ENCODE measurements around the gene FEM1B. TPM values are rescaled to one million over a fixed set of nuclear protein-coding genes. Genes with fewer than 3 reads are reported as not detected.

Gene FEM1B
- total RNA-seq, 2 experiments from 2014 or later = 35.5 to 37.3 TPM

DNA sequence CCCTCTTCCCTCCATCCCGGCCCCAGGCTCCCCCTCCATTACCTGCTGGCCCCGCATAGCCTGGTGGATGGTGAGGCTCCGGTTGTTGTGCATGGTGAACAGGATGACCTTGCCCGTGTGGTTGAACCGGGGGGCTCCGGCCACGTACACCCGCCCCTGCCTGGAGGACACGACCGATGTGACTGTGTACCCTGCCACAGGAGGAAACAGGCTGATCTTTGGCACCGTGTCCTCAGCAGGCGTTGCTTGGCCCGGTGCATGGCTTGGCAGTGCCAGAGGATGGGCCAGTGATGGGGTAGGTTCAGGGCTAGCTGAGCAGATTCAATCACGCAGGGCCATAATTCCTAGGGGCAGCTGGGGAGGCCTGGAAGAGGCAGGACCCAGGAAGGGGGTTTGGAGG is 58.1 kb downstream of the FEM1B start:
- CTCF ChIA-PET (ENCODE audit: unreplicated experiment) = no interaction called here
- no peak overlapping the region for H2AFZ ChIP-seq (ENCODE audit: low read length)
- no peak overlapping the region for H3K4me2 ChIP-seq (ENCODE audit: low read length)
- H4K20me1 ChIP-seq (ENCODE audit: insufficient read depth, low read length) = no peaks in the 10 kb centered on the region
- no peak overlapping the region for H3K27ac ChIP-seq (ENCODE audit: low read depth, low read length, poor library complexity, severe bottlenecking)
- no peak for TF ChIP-seq EZH2phosphoT487 (IDR thresholded peaks at IDR 0.05; ENCODE audit: borderline replicate concordance, low read depth, low read length)
- TF ChIP-seq, protein P1, sequence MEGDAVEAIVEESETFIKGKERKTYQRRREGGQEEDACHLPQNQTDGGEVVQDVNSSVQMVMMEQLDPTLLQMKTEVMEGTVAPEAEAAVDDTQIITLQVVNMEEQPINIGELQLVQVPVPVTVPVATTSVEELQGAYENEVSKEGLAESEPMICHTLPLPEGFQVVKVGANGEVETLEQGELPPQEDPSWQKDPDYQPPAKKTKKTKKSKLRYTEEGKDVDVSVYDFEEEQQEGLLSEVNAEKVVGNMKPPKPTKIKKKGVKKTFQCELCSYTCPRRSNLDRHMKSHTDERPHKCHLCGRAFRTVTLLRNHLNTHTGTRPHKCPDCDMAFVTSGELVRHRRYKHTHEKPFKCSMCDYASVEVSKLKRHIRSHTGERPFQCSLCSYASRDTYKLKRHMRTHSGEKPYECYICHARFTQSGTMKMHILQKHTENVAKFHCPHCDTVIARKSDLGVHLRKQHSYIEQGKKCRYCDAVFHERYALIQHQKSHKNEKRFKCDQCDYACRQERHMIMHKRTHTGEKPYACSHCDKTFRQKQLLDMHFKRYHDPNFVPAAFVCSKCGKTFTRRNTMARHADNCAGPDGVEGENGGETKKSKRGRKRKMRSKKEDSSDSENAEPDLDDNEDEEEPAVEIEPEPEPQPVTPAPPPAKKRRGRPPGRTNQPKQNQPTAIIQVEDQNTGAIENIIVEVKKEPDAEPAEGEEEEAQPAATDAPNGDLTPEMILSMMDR (conservative IDR thresholded peaks at IDR 0.05; ENCODE audit: low read length) = no peak
- intact Hi-C loops (cut with micrococcal nuclease; ENCODE audit: unreplicated experiment) = no loop called here
- POLR2A ChIA-PET = no interaction called here
- H3K4me3 ChIP-seq (ENCODE audit: low read depth, low read length, poor library complexity, severe bottlenecking) = no peak overlapping the region
- no peaks in the 10 kb centered on the region for H3K4me1 ChIP-seq (ENCODE audit: insufficient read depth, low read length, poor library complexity, severe bottlenecking)
- no peaks in the 10 kb centered on the region for H3K9me2 ChIP-seq (ENCODE audit: insufficient read depth, low read length)
- BruUV-seq (replicated peaks) = no TSS peak
- no peaks in the 10 kb centered on the region for H3K79me2 ChIP-seq (ENCODE audit: insufficient read depth, low read depth, low read length)
- H3K36me3 ChIP-seq (ENCODE audit: insufficient read depth, low read length) = no peaks in the 10 kb centered on the region
- no peak for DNase-seq (ENCODE audit: low spot score)
- no peaks in the 10 kb centered on the region for H3K9me3 ChIP-seq (ENCODE audit: low read length)

DNA sequence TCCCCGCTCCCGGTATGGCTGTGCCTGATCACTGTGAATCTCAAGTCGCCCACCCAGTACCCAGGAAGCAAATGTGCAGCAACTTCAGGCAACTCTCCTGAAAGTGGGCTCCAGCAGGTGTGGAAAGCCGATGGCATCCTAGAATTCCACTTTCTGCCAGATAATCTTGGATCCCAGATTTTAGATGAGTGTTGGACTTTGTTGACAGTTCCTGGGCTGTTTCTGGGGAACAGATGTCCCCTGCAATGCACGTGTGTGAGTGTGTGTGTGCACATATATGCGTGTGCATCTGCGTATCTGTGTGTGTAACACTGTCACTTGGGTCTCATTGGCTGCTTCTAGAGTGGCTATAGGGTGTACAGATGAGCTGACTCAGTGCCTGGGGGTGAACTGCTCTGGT is 59.0 kb downstream of the FEM1B start:
- H2AFZ ChIP-seq (ENCODE audit: low read length) = no peak overlapping the region
- POLR2A ChIA-PET = no interaction called here
- DNase-seq (ENCODE audit: low spot score) = no peak
- H4K20me1 ChIP-seq (ENCODE audit: insufficient read depth, low read length) = no peaks in the 10 kb centered on the region
- intact Hi-C loops (cut with micrococcal nuclease; ENCODE audit: unreplicated experiment) = no loop called here
- no peak overlapping the region for H3K4me2 ChIP-seq (ENCODE audit: low read length)
- no TSS peak for BruUV-seq (replicated peaks)
- H3K79me2 ChIP-seq (ENCODE audit: insufficient read depth, low read depth, low read length) = no peaks in the 10 kb centered on the region
- TF ChIP-seq EZH2phosphoT487 (IDR thresholded peaks at IDR 0.05; ENCODE audit: borderline replicate concordance, low read depth, low read length) = no peak
- TF ChIP-seq, protein P1 (conservative IDR thresholded peaks at IDR 0.05; ENCODE audit: low read length) = no peak
- H3K9me2 ChIP-seq (ENCODE audit: insufficient read depth, low read length) = no peaks in the 10 kb centered on the region
- no peaks in the 10 kb centered on the region for H3K36me3 ChIP-seq (ENCODE audit: insufficient read depth, low read length)
- H3K9me3 ChIP-seq (ENCODE audit: low read length) = no peaks in the 10 kb centered on the region
- no peaks in the 10 kb centered on the region for H3K4me1 ChIP-seq (ENCODE audit: insufficient read depth, low read length, poor library complexity, severe bottlenecking)
- CTCF ChIA-PET (ENCODE audit: unreplicated experiment) = no interaction called here
- H3K27ac ChIP-seq (ENCODE audit: low read depth, low read length, poor library complexity, severe bottlenecking) = no peak overlapping the region
- H3K4me3 ChIP-seq (ENCODE audit: low read depth, low read length, poor library complexity, severe bottlenecking) = no peak overlapping the region

DNA sequence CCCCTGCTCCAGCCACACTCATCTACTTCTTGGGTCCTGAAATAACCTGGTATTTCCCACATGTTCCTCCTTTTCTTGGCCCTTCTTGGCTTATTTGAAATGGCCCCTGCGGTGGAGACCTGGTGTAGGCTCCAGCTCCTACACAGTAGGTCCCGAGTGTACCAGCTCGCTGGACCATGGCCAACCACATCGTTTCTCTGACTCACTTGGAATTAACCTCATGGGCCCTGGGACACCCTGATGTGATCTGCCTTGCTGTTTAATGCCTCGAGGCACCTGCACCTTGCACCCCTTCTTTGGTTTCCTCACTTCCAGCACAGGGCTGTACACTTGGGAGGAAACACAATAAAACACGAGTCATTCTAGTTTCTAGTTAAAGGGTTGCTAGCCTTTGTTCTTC is 60.3 kb downstream of the FEM1B start:
- ChIA-PET CTCF (ENCODE audit: unreplicated experiment) (no interaction called here), POLR2A (no interaction called here)
- intact Hi-C loops (cut with micrococcal nuclease; ENCODE audit: unreplicated experiment) = no loop called here
- Histone ChIP-seq H4K20me1 (ENCODE audit: insufficient read depth, low read length) (no peaks in the 10 kb centered on the region), H3K9me3 (ENCODE audit: low read length) (no peaks in the 10 kb centered on the region), H3K4me1 (ENCODE audit: insufficient read depth, low read length, poor library complexity, severe bottlenecking) (no peaks in the 10 kb centered on the region), H3K9me2 (ENCODE audit: insufficient read depth, low read length) (no peaks in the 10 kb centered on the region), H3K79me2 (ENCODE audit: insufficient read depth, low read depth, low read length) (no peaks in the 10 kb centered on the region), H3K4me2 (ENCODE audit: low read length) (no peak overlapping the region), H3K4me3 (ENCODE audit: low read depth, low read length, poor library complexity, severe bottlenecking) (no peak overlapping the region), H3K36me3 (ENCODE audit: insufficient read depth, low read length) (no peaks in the 10 kb centered on the region), H3K27ac (ENCODE audit: low read depth, low read length, poor library complexity, severe bottlenecking) (no peak overlapping the region), H2AFZ (ENCODE audit: low read length) (no peak overlapping the region)
- no TSS peak for BruUV-seq (replicated peaks)
- DNase-seq (ENCODE audit: low spot score) = no peak
- TF ChIP-seq EZH2phosphoT487 (IDR thresholded peaks at IDR 0.05; ENCODE audit: borderline replicate concordance, low read depth, low read length) = no peak
- TF ChIP-seq, protein P1 (conservative IDR thresholded peaks at IDR 0.05; ENCODE audit: low read length) = no peak

All from OCI-LY7 (cell line).